Dermis blood vessel endothelial cell (primary cell): Measurements from ENCODE around the gene DACT2. TPM values are rescaled to one million over a fixed set of nuclear protein-coding genes. Genes with fewer than 3 reads are reported as not detected.
"Not testable (repeated sequence)": the region's sequence is repeated elsewhere in the genome, so short reads cannot be mapped to it uniquely, and the experiment has no call there.

ENCODE experiments used
- DNase-seq: peaks from one replicate; pipeline ENCODE4 v3.0.0; 2010
- total RNA-seq: library from RNA; depleted of rRNA; stranded (reverse); fragments of >200 nt; gene quantifications from 2 replicates; pipeline ENCODE4 v1.2.3, GENCODE V29; 2014

The DACT2 gene
- total RNA-seq, 1 donor from 2014 or later, result not detected

- no peak for DNase-seq
These were observed 1.1 kb upstream of the DACT2 start for GRCh38 chr6:168320634-168321033.

- DNase-seq, result no peak
These were observed 848 bp downstream of the DACT2 start for GRCh38 chr6:168318579-168319278.

GRCh38 chr6:168318090-168318489 lies 1.5 kb downstream of the DACT2 start:
- DNase-seq, result no peak

- no peak for DNase-seq
These were observed 4.0 kb downstream of the DACT2 start for GRCh38 chr6:168315596-168315995.

- no peak for DNase-seq
These were observed 4.6 kb downstream of the DACT2 start for GRCh38 chr6:168314948-168315347.

GRCh38 chr6:168314021-168314420 lies 5.6 kb downstream of the DACT2 start:
- no peak for DNase-seq

GRCh38 chr6:168313431-168314011 lies 6.1 kb downstream of the DACT2 start:
- no peak for DNase-seq

GRCh38 chr6:168312125-168312507 lies 7.5 kb downstream of the DACT2 start:
- DNase-seq, result not testable (repeated sequence)

GRCh38 chr6:168311410-168312124 lies 8.0 kb downstream of the DACT2 start:
- DNase-seq, result no peak

- no peak for DNase-seq
These were observed 8.6 kb downstream of the DACT2 start for GRCh38 chr6:168310945-168311344.

- DNase-seq, result no peak
These were observed 9.2 kb downstream of the DACT2 start for GRCh38 chr6:168310403-168310802.

GRCh38 chr6:168309997-168310396 lies 9.6 kb downstream of the DACT2 start:
- no peak for DNase-seq

- no peak for DNase-seq
These were observed 10.4 kb downstream of the DACT2 start for GRCh38 chr6:168309183-168309582.

GRCh38 chr6:168308390-168309144 lies 11.0 kb downstream of the DACT2 start:
- no peak for DNase-seq

GRCh38 chr6:168307695-168308021 lies 11.9 kb downstream of the DACT2 start:
- DNase-seq, result no peak

GRCh38 chr6:168307015-168307694 lies 12.4 kb downstream of the DACT2 start:
- no peak for DNase-seq

- DNase-seq, result no peak
These were observed 13.7 kb downstream of the DACT2 start for GRCh38 chr6:168305863-168306262.

GRCh38 chr6:168305096-168305749 lies 14.4 kb downstream of the DACT2 start:
- DNase-seq, result no peak

- no peak for DNase-seq
These were observed 14.9 kb downstream of the DACT2 start for GRCh38 chr6:168304752-168305015.

- DNase-seq, result no peak
These were observed 15.4 kb downstream of the DACT2 start for GRCh38 chr6:168303982-168304751.

GRCh38 chr6:168302534-168302933 lies 17.0 kb downstream of the DACT2 start:
- DNase-seq, result no peak
